Naive thymus-derived CD8-positive, alpha-beta T cell (primary cell): ENCODE data around the gene PROSER3. TPM values are rescaled to one million over a fixed set of nuclear protein-coding genes. Genes with fewer than 3 reads are reported as not detected.
A peak's percentile ranks its signal among the peaks of the same experiment; 100 is the strongest.

Source experiments
- ATAC-seq, 2 donors: fragments of 150-1000 bp; cut with Tn5 transposase in 1 of 2; sonication (Bioruptor Pico), chemical (Tn5 transposase) in 1 of 2; 1 replicate in 1 of 2; 2 replicates in 1 of 2; pipeline ENCODE4 v1.10.0; 2021; ENCODE audit warnings: mild to moderate bottlenecking in 2 of 2, moderate library complexity in 2 of 2
- POLR2A ChIA-PET: fragments of 350-600 bp; sonication (Branson Sonifier 250); formaldehyde crosslinking; loops from one replicate; lab custom pipeline; 2021; ENCODE audit warnings: antibody characterized with exemption; lab: Charles Lee
- DNase-seq, 10 donors: peaks; one replicate each; pipeline versions ENCODE4 v3.0.0 to v3.0.0-alpha.2; 2020 to 2022
- H3K27ac Mint-ChIP-seq, 10 donors: one replicate each; pipeline ENCODE4 v1.8.0; 2020 to 2022; ENCODE audit warnings: mild to moderate bottlenecking in 10 of 10, mixed read lengths in 10 of 10, moderate library complexity in 4 of 10, inconsistent platforms in 1 of 10
- H3K27me3 Mint-ChIP-seq, 5 donors: one replicate each; pipeline ENCODE4 v1.8.0; 2021 to 2022; ENCODE audit warnings: mixed read lengths in 5 of 5
- H3K36me3 Mint-ChIP-seq, 3 donors: one replicate each; pipeline ENCODE4 v1.8.0; 2020 to 2022; ENCODE audit warnings: mixed read lengths in 3 of 3, mild to moderate bottlenecking in 2 of 3, inconsistent platforms in 1 of 3
- H3K4me1 Mint-ChIP-seq, 4 donors: one replicate each; pipeline ENCODE4 v1.8.0; 2021 to 2022; ENCODE audit warnings: mixed read lengths in 4 of 4
- H3K4me3 Mint-ChIP-seq, 10 donors: one replicate each; pipeline ENCODE4 v1.8.0; 2020 to 2022; ENCODE audit warnings: mild to moderate bottlenecking in 10 of 10, mixed read lengths in 10 of 10, moderate library complexity in 6 of 10, inconsistent platforms in 1 of 10
- H3K9me3 Mint-ChIP-seq, 9 donors: one replicate each; pipeline ENCODE4 v1.8.0; 2020 to 2022; ENCODE audit warnings: mixed read lengths in 9 of 9, mild to moderate bottlenecking in 3 of 9, inconsistent platforms in 1 of 9, moderate library complexity in 1 of 9
- polyA plus RNA-seq, 3 donors: library from polyadenylated mRNA; unstranded; fragments of 300-500 nt; fragmentation: Illumina TruSeq; gene quantifications; one replicate each; pipeline ENCODE4 v1.2.3, GENCODE V29; 2021
- total RNA-seq, 8 experiments: library from RNA in 2 of 8; stranded (reverse) in 2 of 8; gene quantifications; one replicate each; pipeline ENCODE4 v1.2.3 and lab custom pipeline; 2021 to 2026

The PROSER3 gene
- total and polyA plus RNA-seq, 5 experiments from 2014 or later: 3.4 to 43.5 (median 7.4) TPM

GRCh38 chr19:35786299-35787160, 28.6 kb downstream of the PROSER3 start:
- peak overlapping the region in 2 of 10 donors; percentile 30 to 79 for H3K27ac Mint-ChIP-seq
- H3K27me3 Mint-ChIP-seq: no peaks in the 10 kb centered on the region
- DNase-seq (no peak), ATAC-seq (no peak)
- H3K4me3 Mint-ChIP-seq: no peak overlapping the region
- POLR2A ChIA-PET: no interaction called here
- peaks cover 0 to 2% (median 0%) of the 10 kb centered on the region in 4 donors for H3K4me1 Mint-ChIP-seq
- no peaks in the 10 kb centered on the region for H3K9me3 Mint-ChIP-seq
- H3K36me3 Mint-ChIP-seq: no peaks in the 10 kb centered on the region

- peaks cover 0 to 2% (median 0%) of the 10 kb centered on the region in 4 donors for H3K4me1 Mint-ChIP-seq
- no peak for DNase-seq
- no peaks in the 10 kb centered on the region for H3K9me3 Mint-ChIP-seq
- peaks cover 0 to 3% (median 3%) of the 10 kb centered on the region in 5 donors for H3K27me3 Mint-ChIP-seq
- no peaks in the 10 kb centered on the region for H3K36me3 Mint-ChIP-seq
- no peak overlapping the region for H3K27ac Mint-ChIP-seq
- ATAC-seq: no peak
- no peak overlapping the region for H3K4me3 Mint-ChIP-seq
- POLR2A ChIA-PET: no interaction called here
These were observed 29.3 kb downstream of the PROSER3 start for GRCh38 chr19:35787227-35787799.

GRCh38 chr19:35788205-35788960, 30.4 kb downstream of the PROSER3 start:
- H3K9me3 Mint-ChIP-seq: no peaks in the 10 kb centered on the region
- no peak overlapping the region for H3K27ac Mint-ChIP-seq
- POLR2A ChIA-PET: no interaction called here
- peaks cover 0 to 2% (median 0%) of the 10 kb centered on the region in 4 donors for H3K4me1 Mint-ChIP-seq
- H3K4me3 Mint-ChIP-seq: no peak overlapping the region
- DNase-seq (no peak), ATAC-seq (no peak)
- H3K27me3 Mint-ChIP-seq: peaks cover 2 to 11% (median 7%) of the 10 kb centered on the region in 5 donors
- no peaks in the 10 kb centered on the region for H3K36me3 Mint-ChIP-seq

- H3K27me3 Mint-ChIP-seq: peaks cover 6 to 21% (median 12%) of the 10 kb centered on the region in 5 donors
- H3K36me3 Mint-ChIP-seq: no peaks in the 10 kb centered on the region
- no peak for ATAC-seq
- H3K27ac Mint-ChIP-seq: no peak overlapping the region
- POLR2A ChIA-PET: no interaction called here
- no peak overlapping the region for H3K4me3 Mint-ChIP-seq
- H3K9me3 Mint-ChIP-seq: no peaks in the 10 kb centered on the region
- peaks cover 0 to 4% (median 0%) of the 10 kb centered on the region in 4 donors for H3K4me1 Mint-ChIP-seq
- no peak for DNase-seq
These were observed 31.4 kb downstream of the PROSER3 start for GRCh38 chr19:35789195-35789977.

GRCh38 chr19:35789978-35790944, 32.3 kb downstream of the PROSER3 start:
- no peaks in the 10 kb centered on the region for H3K9me3 Mint-ChIP-seq
- peaks cover 6 to 21% (median 14%) of the 10 kb centered on the region in 5 donors for H3K27me3 Mint-ChIP-seq
- H3K36me3 Mint-ChIP-seq: no peaks in the 10 kb centered on the region
- H3K4me1 Mint-ChIP-seq: peaks cover 0 to 4% (median 0%) of the 10 kb centered on the region in 4 donors
- H3K27ac Mint-ChIP-seq: no peak overlapping the region
- DNase-seq (no peak), ATAC-seq (no peak)
- POLR2A ChIA-PET: no interaction called here
- no peak overlapping the region for H3K4me3 Mint-ChIP-seq

- H3K4me3 Mint-ChIP-seq: no peak overlapping the region
- ATAC-seq (peak in 1 of 2 donors; percentile 39), DNase-seq (peak in 1 of 10 donors; percentile 5)
- no peaks in the 10 kb centered on the region for H3K36me3 Mint-ChIP-seq
- peaks cover 0 to 2% (median 0%) of the 10 kb centered on the region in 4 donors for H3K4me1 Mint-ChIP-seq
- H3K27ac Mint-ChIP-seq: no peak overlapping the region
- H3K9me3 Mint-ChIP-seq: no peaks in the 10 kb centered on the region
- POLR2A ChIA-PET: no interaction called here
- peaks cover 10 to 26% (median 18%) of the 10 kb centered on the region in 5 donors for H3K27me3 Mint-ChIP-seq
These were observed 33.2 kb downstream of the PROSER3 start for GRCh38 chr19:35790981-35791813.

GRCh38 chr19:35791814-35792279, 33.9 kb downstream of the PROSER3 start:
- POLR2A ChIA-PET: no interaction called here

GRCh38 chr19:35792312-35792711, 34.3 kb downstream of the PROSER3 start:
- ATAC-seq: no peak
- no peak for DNase-seq
- Mint-ChIP-seq H3K4me1 (peaks cover 4 to 8% (median 6%) of the 10 kb centered on the region in 4 donors), H3K27ac (peak overlapping the region in 1 of 10 donors; percentile 71), H3K36me3 (no peaks in the 10 kb centered on the region), H3K27me3 (peaks cover 18 to 37% (median 30%) of the 10 kb centered on the region in 5 donors), H3K9me3 (no peaks in the 10 kb centered on the region), H3K4me3 (no peak overlapping the region)
- POLR2A ChIA-PET: no interaction called here

More at GRCh38 chr19:35791814-35792279, 33.9 kb downstream of the PROSER3 start:
- Mint-ChIP-seq H3K36me3 (no peaks in the 10 kb centered on the region), H3K9me3 (no peaks in the 10 kb centered on the region), H3K27me3 (peaks cover 15 to 33% (median 25%) of the 10 kb centered on the region in 5 donors), H3K27ac (peak overlapping the region in 1 of 10 donors; percentile 71), H3K4me3 (no peak overlapping the region), H3K4me1 (peaks cover 0 to 4% (median 3%) of the 10 kb centered on the region in 4 donors)
- no peak for ATAC-seq
- DNase-seq: no peak

- H3K4me3 Mint-ChIP-seq: no peak overlapping the region
- POLR2A ChIA-PET: no interaction called here
- H3K27ac Mint-ChIP-seq: no peak overlapping the region
- no peak for ATAC-seq
- peaks cover 6 to 10% (median 6%) of the 10 kb centered on the region in 4 donors for H3K4me1 Mint-ChIP-seq
- no peak for DNase-seq
- peaks cover 19 to 43% (median 32%) of the 10 kb centered on the region in 5 donors for H3K27me3 Mint-ChIP-seq
- no peaks in the 10 kb centered on the region for H3K36me3 Mint-ChIP-seq
- H3K9me3 Mint-ChIP-seq: no peaks in the 10 kb centered on the region
These were observed 34.9 kb downstream of the PROSER3 start for GRCh38 chr19:35792888-35793287.

GRCh38 chr19:35793381-35794165, 35.6 kb downstream of the PROSER3 start:
- Mint-ChIP-seq H3K9me3 (no peaks in the 10 kb centered on the region), H3K27ac (no peak overlapping the region), H3K4me1 (peaks cover 6 to 10% (median 6%) of the 10 kb centered on the region in 4 donors), H3K36me3 (peaks cover 0 to 1% (median 0%) of the 10 kb centered on the region in 3 donors), H3K4me3 (no peak overlapping the region), H3K27me3 (peaks cover 19 to 50% (median 34%) of the 10 kb centered on the region in 5 donors)
- DNase-seq (no peak), ATAC-seq (no peak)
- POLR2A ChIA-PET: interaction anchor here (0.6 kb wide), 1 partner anchor 288 kb away, joined by 4 read pairs; no protein-coding TSS in a partner anchor
